Stimulated activated CD4-positive, alpha-beta T cell treated with anti-CD3 and anti-CD28 coated beads, Interleukin-1b, Interleukin-23, amount 100 ng/mL, for 24 hours (primary cell): ENCODE data around the gene FAM168B.
"Not testable (repeated sequence)": the region's sequence is repeated elsewhere in the genome, so short reads cannot be mapped to it uniquely, and the experiment has no call there.

Experiments
- DNase-seq, 4 experiments: peaks; one replicate each; pipeline ENCODE4 v3.0.0-alpha.2; 2020; ENCODE audit warnings: low read depth in 4 of 4, low spot score in 1 of 4

FAM168B gene, protein sequence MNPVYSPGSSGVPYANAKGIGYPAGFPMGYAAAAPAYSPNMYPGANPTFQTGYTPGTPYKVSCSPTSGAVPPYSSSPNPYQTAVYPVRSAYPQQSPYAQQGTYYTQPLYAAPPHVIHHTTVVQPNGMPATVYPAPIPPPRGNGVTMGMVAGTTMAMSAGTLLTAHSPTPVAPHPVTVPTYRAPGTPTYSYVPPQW

DNA sequence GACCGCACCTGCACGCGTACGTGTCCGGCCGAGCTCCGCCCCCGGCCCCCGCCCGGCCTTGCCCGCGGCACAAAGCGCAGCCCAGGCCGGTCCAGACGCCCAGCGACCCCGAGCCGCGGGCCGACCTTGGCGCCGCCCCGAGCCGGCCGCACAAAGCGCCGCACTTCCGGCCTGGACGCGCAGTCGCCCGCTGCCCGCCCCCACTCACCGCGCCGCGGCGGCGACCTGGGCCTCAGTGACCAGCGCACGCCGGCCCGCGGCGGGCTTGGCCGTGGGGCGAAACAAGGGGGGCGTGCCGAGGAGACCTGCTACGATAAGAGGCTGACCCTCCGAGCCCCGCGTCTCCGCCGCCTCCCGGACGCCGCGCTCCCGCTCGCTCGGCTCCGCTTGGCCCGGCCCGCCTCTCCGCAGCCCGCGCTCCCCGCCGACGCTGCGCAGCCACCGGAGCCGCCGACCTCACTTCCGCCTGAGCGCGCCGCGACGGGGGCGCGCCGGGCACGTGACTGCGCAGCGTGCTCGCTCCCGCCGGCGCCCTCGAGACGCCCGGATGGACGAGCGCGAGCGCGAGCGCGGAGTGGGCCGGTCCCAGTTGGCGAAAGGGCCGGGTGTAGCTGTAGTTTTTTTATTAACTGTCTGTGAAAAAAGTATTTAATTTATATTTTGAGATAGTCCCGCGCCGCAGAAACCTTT lies at the start of gene FAM168B:
FAM168B (minus strand) TSS at position 455 of the 690 bp plus-strand sequence. CDS start 10,814 bp downstream, outside the sequence.
- DNase-seq = peak; percentile 59 to 80 (median 76)

DNA sequence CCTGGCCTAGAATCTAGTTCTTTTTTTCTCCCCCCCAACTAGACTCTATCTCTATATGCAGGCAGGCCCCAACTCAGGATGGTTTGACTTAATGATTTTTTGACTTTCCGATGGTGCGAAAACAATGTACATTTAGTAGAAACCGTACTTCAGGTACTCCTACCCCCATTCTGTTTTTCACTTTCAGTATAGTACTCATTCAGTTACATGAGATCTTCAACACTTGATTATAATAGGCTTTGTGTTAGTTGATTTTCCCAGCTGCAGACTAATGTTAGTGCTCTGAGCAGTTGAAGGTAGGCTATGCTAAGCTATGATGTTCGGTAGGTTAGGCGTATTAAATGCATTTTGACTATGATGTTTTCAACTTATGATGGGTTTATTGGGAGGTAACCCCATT lies 49.6 kb upstream of the FAM168B start:
- no peak for DNase-seq

GRCh38 chr2:131140581-131140980 lies 47.3 kb upstream of the FAM168B start:
- DNase-seq = no peak

DNA sequence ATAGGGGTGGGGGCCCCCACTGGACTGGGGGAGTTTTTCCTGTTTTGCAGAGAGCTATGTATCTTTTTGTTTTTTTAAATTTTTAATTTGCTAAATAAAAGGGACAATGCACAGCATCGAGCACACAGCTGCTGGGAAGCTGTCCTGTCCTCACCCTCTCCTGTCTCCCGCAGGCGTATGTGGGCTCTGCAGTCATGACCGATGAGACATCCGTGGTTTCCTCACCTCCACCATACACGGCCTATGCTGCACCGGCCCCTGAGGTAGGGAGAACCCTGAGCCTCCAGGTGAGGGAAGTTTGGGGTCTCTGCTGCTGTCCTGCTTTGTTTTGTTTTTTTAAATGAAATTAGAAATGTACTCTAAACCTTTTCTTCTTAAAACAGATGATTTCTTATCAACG lies 39.5 kb upstream of the FAM168B start:
- no peak for DNase-seq

DNA sequence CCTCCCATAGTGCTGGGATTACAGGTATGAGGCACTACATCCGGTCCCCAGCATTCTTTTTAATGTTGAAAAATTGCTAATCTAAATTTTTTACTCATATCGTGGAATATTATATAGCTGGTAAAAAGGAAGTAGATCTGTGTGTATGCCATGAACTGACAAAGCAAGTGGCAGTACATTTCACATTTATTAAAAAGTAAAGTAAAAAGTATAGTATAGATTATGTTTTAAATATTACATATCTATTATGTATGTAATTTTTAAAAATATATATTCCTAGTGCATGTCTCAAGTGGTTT lies 37.0 kb upstream of the FAM168B start:
- no peak for DNase-seq

- no peak for DNase-seq
These were observed 34.7 kb upstream of the FAM168B start for GRCh38 chr2:131127981-131128380.

GRCh38 chr2:131127076-131127475 lies 33.8 kb upstream of the FAM168B start:
- no peak for DNase-seq

DNA sequence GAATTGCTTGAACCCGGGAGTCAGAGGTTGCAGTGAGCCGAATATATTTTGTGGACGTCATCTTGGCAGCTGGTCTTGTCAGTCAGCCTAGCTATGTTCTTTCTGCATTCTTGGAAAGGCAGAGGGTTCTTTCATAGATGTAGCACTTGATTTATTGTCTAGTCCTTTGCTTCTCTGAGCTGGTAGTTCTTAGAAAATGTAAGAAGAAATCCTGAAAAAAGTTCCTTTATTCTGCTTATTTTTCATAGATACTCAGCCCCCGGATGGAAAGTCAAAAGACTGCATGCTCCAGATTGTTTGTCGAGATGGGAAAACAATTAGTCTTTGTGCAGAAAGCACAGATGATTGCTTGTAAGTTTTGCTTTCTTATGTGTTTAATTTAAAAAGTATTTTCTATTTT lies 33.2 kb upstream of the FAM168B start:
- DNase-seq = no peak

DNA sequence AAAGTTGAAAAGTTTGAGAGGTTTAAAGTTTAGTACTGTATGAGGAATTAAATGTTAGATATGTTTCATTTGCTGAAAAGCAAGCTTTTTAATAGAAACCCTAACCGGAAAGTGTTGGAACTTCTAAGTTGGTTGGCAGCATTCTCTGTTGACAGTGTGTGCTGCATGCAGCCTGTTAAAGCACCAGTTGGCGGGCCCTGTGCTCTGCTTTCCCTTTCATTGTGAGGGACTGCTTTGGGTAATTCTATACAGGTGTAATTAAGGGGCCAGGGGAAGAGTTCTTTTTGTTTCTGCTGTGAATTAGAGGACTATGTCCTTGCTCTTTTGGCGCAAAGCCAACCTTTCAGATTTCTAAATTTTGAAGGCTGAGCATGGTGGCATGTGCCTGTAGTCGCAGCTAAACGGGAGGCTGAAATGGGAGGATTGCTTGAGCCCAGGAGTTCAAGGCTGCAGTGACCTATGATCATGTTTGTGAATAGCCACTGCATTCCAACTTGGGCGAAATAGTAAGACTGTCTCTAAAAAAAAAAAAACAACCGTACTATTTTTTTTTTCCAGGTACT lies 32.0 kb upstream of the FAM168B start:
- no peak for DNase-seq

GRCh38 chr2:131123192-131123591 lies 29.9 kb upstream of the FAM168B start:
- no peak for DNase-seq

DNA sequence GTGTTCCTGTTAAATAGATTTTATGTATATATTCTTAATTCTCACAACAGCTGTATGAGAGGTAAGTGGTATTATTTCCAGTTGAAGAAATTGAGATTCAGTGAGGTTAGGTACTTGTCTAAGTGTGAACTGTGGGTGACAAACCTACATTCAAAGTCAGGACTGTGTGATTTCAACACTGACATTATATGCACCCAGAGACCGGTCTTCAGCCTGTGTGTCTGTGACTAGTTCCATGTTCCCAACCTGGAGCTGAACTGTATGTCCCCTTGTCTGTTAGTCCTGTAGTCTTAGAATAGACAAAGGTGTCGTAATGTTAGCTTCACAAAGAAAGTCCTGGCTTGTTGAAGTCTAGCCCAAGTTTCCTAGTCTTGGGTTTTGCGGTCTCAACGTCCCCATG lies 29.2 kb upstream of the FAM168B start:
- no peak for DNase-seq

DNA sequence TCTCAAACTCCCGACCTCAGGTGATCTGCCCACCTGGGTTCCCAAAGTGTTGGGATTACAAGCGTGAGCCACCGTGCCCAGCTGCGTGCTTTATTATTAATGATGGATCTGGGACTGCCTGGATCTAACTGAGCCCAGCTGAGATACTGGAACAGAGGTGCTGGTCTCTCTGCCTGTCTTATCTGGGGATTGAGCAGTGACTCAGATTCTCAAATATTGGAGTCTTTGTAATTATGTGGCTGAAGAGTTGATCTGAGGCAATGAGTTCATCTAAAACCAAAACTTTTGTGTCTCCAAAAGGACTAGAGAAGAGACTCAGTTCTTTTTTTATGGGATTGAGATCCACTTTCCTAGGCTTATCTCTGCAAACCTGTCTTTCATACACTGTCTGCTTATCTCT lies 28.2 kb upstream of the FAM168B start:
- DNase-seq = no peak

GRCh38 chr2:131120815-131121317 lies 27.6 kb upstream of the FAM168B start:
- DNase-seq = no peak

- DNase-seq = no peak
These were observed 22.5 kb upstream of the FAM168B start for GRCh38 chr2:131115752-131116151.

DNA sequence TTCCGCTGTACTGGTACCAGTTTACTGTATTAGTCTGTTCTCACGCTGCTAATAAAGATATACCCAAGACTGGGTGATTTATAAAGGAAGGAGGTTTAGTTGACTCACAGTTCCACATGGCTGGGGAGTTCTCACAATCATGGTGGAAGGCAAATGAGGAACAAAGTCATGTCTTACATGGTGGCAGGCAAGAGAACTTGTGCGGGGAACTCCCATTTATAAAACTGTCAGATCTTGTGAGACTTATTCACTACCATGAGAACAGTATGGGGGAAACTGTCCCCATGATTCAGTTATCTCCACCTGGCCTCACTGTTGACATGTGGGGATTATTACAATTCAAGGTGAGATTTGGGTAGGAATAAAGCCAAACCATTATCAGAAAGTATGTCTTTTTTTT lies 21.7 kb upstream of the FAM168B start:
- DNase-seq = not testable (repeated sequence)

- DNase-seq = no peak
These were observed 20.4 kb upstream of the FAM168B start for GRCh38 chr2:131113566-131114227.

GRCh38 chr2:131112529-131112928 lies 19.3 kb upstream of the FAM168B start:
- DNase-seq = no peak

DNA sequence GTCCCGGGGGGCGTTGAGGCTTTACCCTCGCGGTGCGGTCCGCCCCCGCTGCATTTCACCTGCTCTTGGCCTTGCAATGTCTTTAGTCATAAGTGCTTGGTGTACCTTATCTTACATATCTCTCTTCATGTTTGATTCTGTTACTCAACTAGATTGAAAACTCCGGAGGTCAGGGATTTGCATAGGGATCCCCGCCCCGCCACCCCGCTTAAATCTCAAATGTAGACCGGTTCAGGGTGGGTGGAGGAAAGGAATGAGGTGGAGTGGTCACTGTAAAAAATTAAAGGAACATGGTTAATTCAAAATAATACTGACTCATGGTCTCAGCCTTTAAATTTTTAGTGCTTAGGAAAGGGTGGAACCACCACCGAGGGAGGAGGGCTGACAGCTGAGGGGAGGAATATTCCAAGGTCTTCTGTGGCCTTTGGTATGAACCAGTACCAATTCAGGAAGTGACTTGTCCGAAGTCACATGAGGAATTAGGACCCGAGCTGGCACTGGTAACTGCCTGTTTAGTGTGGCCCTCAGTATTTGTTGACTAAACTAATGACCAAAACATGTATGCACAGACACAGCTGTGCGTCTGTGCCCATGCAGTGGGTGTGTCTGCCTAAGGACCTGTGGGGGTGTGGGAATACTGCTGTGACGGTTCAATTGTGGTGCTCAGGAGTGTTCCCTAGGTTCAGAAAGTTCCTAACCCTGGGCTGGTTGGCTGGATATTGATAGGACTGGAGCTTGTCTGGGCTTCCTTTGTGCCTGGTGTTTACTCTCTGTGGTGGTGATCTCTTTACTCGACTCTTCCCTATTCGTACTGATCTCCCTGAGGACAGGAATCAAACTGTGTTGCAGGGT lies 12.9 kb upstream of the FAM168B start:
- peak in 2 of 4 experiments; percentile 3 to 26 for DNase-seq

- peak; percentile 75 to 88 (median 86) for DNase-seq
These were observed 12.1 kb upstream of the FAM168B start, which contains the start of gene PLEKHB2 for GRCh38 chr2:131105156-131105949. PLEKHB2 (plus strand) TSS chr2:131105336; CDS start chr2:131120942, 15,606 bp downstream.

DNA sequence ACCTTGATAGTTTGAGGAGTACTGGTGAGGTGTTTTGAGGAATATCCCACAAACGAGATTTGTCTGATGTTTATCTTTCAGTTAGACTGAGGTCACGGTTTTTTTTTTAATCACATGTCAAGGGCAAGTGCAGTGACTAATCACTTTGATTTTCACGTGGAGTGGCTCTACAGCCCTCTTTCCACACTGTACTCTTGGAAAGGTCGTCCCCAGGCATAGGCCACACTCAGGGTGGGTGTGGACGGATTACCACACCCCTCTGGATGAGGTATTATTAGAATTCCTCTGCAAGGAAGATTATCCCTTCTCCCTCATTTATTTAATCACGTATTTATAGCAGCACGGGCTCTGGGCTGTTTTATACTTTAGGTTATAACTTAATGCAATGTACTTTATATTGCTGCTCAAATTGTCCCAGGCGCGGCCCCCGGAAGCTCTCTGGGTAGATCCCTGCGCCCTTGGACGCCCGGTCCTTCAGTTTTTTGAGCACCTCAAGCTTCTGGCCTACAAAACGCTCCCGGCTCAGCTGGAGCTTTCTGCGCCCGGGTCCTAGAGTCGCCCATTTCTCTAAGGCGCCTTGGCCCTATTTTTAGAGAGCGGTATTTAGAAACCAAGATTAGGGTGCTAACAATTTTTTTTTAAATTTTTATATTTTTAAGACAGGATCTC lies 11.4 kb upstream of the FAM168B start:
- DNase-seq = peak in 3 of 4 experiments; percentile 7 to 32 (median 7)
